KMS-11 (cell line): Measurements from ENCODE around the gene PSMA7.

ENCODE experiments used
- H2AFZ ChIP-seq: fragments of 200-600 bp; sonication (generic); 2 replicates; pipeline ENCODE4 v1.6.1; 2016; ENCODE audit warnings: antibody characterized with exemption, mixed run types, low read depth
- H3K27ac ChIP-seq: fragments of 200-600 bp; sonication (generic); 2 replicates; pipeline ENCODE4 v1.6.1; 2016; ENCODE audit warnings: mild to moderate bottlenecking, mixed run types
- H3K27me3 ChIP-seq: fragments of 200-600 bp; sonication (generic); 2 replicates; pipeline ENCODE4 v1.6.1; 2017; ENCODE audit warnings: mild to moderate bottlenecking, low read depth, mixed run types, moderate library complexity; ENCODE audit not compliant: insufficient read depth
- H3K36me3 ChIP-seq: fragments of 200-600 bp; sonication (generic); 2 replicates; pipeline ENCODE4 v1.6.1; 2017; ENCODE audit warnings: mild to moderate bottlenecking, mixed run types; ENCODE audit not compliant: insufficient read depth
- H3K4me1 ChIP-seq: fragments of 200-600 bp; sonication (generic); 2 replicates; pipeline ENCODE4 v1.6.1; 2016; ENCODE audit warnings: mild to moderate bottlenecking, low read depth, mixed run types; ENCODE audit not compliant: poor library complexity, severe bottlenecking
- H3K4me2 ChIP-seq: fragments of 200-600 bp; sonication (generic); 2 replicates; pipeline ENCODE4 v1.7.0; 2016; ENCODE audit warnings: mild to moderate bottlenecking, mixed run types
- H3K4me3 ChIP-seq: fragments of 200-600 bp; sonication (generic); IDR thresholded peaks from 2 replicates; pipeline ENCODE4 v1.6.1; 2017; ENCODE audit warnings: low read depth, low read length, mixed read lengths; ENCODE audit not compliant: insufficient read depth
- H3K79me2 ChIP-seq: fragments of 200-600 bp; sonication (generic); 2 replicates; pipeline ENCODE4 v1.6.1; 2016; ENCODE audit warnings: low read depth, mixed run types; ENCODE audit not compliant: insufficient read depth
- H3K9ac ChIP-seq: fragments of 200-600 bp; sonication (generic); 2 replicates; pipeline ENCODE4 v1.6.1; 2016; ENCODE audit warnings: mild to moderate bottlenecking, mixed run types
- H4K20me1 ChIP-seq: fragments of 200-600 bp; sonication (generic); 2 replicates; pipeline ENCODE4 v1.6.1; 2016; ENCODE audit warnings: mild to moderate bottlenecking, mixed run types; ENCODE audit not compliant: insufficient read depth
- TF ChIP-seq, protein P1 (sequence below): fragments of 200-600 bp; sonication (generic); conservative IDR thresholded peaks from 2 replicates; pipeline ENCODE4 v1.6.1; 2017; ENCODE audit warnings: low read depth, mild to moderate bottlenecking, antibody characterized with exemption, low read length, moderate library complexity, mixed read lengths

The PSMA7 gene

DNA sequence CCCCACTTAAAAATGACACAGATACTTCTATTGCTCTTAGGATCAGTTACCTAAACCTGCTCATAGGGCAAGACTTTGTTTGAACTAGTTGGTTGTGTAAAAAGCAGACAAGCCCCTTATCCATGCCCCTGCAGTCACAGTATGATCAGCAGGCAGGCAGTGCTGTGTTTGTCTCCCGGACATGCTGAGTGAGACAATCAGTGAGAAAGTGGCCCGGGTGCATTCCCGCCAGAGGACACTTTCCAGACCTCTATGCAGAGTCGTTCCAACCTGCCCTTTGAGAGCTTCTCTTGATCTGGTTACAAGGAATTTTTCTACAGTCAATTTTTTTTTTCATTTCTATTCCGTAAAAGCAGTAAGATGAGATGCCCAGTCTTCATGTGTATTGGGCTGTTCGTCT, 14.7 kb downstream of the PSMA7 start:
- peaks cover 8% of the 10 kb centered on the region for H3K4me1 ChIP-seq
- no peak overlapping the region for H3K4me3 ChIP-seq
- H3K27me3 ChIP-seq: no peaks in the 10 kb centered on the region
- no peak overlapping the region for H3K9ac ChIP-seq
- TF ChIP-seq, protein P1, sequence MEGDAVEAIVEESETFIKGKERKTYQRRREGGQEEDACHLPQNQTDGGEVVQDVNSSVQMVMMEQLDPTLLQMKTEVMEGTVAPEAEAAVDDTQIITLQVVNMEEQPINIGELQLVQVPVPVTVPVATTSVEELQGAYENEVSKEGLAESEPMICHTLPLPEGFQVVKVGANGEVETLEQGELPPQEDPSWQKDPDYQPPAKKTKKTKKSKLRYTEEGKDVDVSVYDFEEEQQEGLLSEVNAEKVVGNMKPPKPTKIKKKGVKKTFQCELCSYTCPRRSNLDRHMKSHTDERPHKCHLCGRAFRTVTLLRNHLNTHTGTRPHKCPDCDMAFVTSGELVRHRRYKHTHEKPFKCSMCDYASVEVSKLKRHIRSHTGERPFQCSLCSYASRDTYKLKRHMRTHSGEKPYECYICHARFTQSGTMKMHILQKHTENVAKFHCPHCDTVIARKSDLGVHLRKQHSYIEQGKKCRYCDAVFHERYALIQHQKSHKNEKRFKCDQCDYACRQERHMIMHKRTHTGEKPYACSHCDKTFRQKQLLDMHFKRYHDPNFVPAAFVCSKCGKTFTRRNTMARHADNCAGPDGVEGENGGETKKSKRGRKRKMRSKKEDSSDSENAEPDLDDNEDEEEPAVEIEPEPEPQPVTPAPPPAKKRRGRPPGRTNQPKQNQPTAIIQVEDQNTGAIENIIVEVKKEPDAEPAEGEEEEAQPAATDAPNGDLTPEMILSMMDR: no peak
- H4K20me1 ChIP-seq: 0 out of 2 replicates have a peak, but pooled peaks cover under 1% of the 10 kb centered on the region
- H2AFZ ChIP-seq: no peak overlapping the region
- no peak overlapping the region for H3K4me2 ChIP-seq
- peaks cover 15% of the 10 kb centered on the region for H3K79me2 ChIP-seq
- no peak overlapping the region for H3K27ac ChIP-seq
- H3K36me3 ChIP-seq: peaks cover 6% of the 10 kb centered on the region; the same call in 1 of the 2 replicates

DNA sequence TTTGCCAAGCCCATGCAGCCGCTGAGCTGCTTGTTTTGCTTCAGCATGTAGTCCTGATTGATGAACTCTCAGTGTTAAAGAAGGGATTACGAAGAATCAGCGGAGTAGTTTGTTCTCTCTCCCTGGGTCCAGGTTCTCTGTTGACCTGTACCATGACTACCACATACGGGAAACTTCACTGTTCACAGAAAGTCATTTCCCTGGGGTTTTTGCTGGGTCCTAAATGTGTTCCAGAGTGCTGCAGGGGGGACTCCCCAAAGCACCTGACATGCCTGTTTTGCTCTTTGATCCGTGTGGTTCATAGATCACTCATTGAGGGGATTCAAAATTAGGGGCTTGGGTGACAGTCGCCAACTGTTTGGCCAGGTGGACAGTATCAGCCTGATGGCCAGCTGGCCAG, 15.4 kb downstream of the PSMA7 start:
- Histone ChIP-seq H3K79me2 (peaks cover 21% of the 10 kb centered on the region), H3K27ac (no peak overlapping the region), H4K20me1 (0 out of 2 replicates have a peak, but pooled peaks cover 5% of the 10 kb centered on the region), H3K27me3 (no peaks in the 10 kb centered on the region), H3K4me1 (peaks cover 8% of the 10 kb centered on the region), H3K4me3 (no peak overlapping the region), H3K36me3 (peaks cover 6% of the 10 kb centered on the region; the same call in 1 of the 2 replicates), H3K9ac (no peak overlapping the region), H3K4me2 (no peak overlapping the region; the same call in 1 of the 2 replicates), H2AFZ (no peak overlapping the region)
- TF ChIP-seq, protein P1: no peak

DNA sequence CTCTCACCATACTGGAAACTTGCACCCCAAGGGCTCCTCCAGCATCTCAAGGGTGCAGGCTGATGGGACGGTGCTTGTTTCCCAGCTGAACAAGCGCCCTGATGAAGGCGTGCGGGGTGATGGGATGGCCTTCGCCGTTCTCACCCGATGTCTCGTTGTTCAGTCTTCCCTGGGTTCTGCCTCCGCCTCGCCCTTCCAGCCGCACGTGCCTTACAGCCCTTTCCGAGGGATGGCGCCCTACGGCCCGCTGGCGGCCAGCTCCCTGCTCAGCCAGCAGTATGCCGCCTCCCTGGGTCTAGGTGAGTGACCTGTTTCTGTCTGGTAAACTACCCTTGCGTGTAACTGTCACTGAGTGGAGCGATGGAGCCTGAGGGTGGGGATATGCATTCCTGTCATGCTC, 17.1 kb downstream of the PSMA7 start:
- no peak overlapping the region for H3K9ac ChIP-seq
- 0 out of 2 replicates have a peak, but pooled peaks cover 5% of the 10 kb centered on the region for H4K20me1 ChIP-seq
- H3K27ac ChIP-seq: no peak overlapping the region
- H2AFZ ChIP-seq: no peak overlapping the region
- TF ChIP-seq, protein P1: no peak
- H3K79me2 ChIP-seq: peaks cover 21% of the 10 kb centered on the region
- H3K36me3 ChIP-seq: peaks cover 6% of the 10 kb centered on the region; the same call in 1 of the 2 replicates
- H3K27me3 ChIP-seq: no peaks in the 10 kb centered on the region
- H3K4me2 ChIP-seq: no peak overlapping the region
- peaks cover 9% of the 10 kb centered on the region for H3K4me1 ChIP-seq
- no peak overlapping the region for H3K4me3 ChIP-seq

DNA sequence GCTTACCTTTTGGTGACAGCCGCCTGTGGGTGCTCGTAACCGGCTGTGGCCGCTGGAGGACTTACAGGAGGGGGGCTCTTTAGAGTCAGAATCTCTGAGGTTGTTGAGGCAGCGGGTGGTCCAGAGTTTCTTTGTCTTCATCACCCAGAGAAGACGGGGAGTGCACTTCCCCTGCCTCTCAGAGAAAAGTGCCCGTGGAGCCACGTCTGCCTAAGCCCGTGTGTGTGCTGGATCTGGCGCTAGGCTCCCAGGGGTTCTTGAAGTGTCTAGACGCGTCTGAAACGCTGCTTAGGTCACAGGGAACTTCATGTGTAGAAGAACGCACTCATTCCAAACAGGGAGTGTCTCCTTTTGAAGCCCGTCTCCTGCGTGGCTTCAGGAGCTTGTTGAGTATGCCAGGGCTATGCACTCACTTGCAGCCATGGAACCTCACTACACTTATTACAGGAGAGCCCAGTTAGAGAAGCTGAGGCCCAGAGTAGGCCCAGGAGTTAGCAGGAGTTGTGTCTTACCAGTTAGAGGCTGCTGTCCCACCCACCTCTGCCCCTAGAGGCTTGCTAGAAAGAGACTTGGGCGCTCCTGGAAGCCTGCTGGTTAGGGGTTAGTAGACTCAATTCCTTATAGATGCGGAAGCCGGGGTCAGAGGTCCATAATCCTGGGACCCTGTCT, 19.6 kb downstream of the PSMA7 start:
- Histone ChIP-seq H3K36me3 (peaks cover 6% of the 10 kb centered on the region; the same call in 1 of the 2 replicates), H2AFZ (no peak overlapping the region), H3K27me3 (peaks cover 18% of the 10 kb centered on the region; the same call in 1 of the 2 replicates), H3K27ac (no peak overlapping the region), H3K4me2 (peak overlapping the region; percentile 93), H3K4me3 (no peak overlapping the region), H3K79me2 (peaks cover 21% of the 10 kb centered on the region), H3K9ac (no peak overlapping the region), H3K4me1 (peaks cover 11% of the 10 kb centered on the region), H4K20me1 (0 out of 2 replicates have a peak, but pooled peaks cover 5% of the 10 kb centered on the region)
- TF ChIP-seq, protein P1: no peak
